ENCODE results near the gene JPT1.

GRCh38 chr17:75151930-75152329 is 2.4 kb downstream of the JPT1 start:
- TF ChIP-seq CTCF (IDR thresholded peaks at IDR 0.05) (no peak), EP300 (IDR thresholded peaks at IDR 0.05; ENCODE audit: borderline replicate concordance in 1 of 2, low read depth in 1 of 2, low read length in 1 of 2) (no peak), MXI1 (IDR thresholded peaks at IDR 0.05; ENCODE audit: low read depth, low read length) (no peak), ZBTB33 (IDR thresholded peaks at IDR 0.05; ENCODE audit: borderline replicate concordance, low read depth) (no peak), NFIC (IDR thresholded peaks at IDR 0.05; ENCODE audit: borderline replicate concordance) (no peak), ELF1 (IDR thresholded peaks at IDR 0.05) (no peak), GABPA (IDR thresholded peaks at IDR 0.05; ENCODE audit: low read depth) (no peak), RAD21 (IDR thresholded peaks at IDR 0.05; ENCODE audit: low read length) (no peak), NRF1 (IDR thresholded peaks at IDR 0.05; ENCODE audit: low read depth, low read length) (no peak), REST (IDR thresholded peaks at IDR 0.05; ENCODE audit: low read depth, low read length) (no peak)
